HCT116 (cell line): ENCODE results near the gene PXK. TPM values are rescaled to one million over a fixed set of nuclear protein-coding genes. Genes with fewer than 3 reads are reported as not detected.

ENCODE experiments used
- ATAC-seq: fragments of 200-7000 bp; cut with Tn5 transposase; 2 replicates; pipeline ENCODE4 v1.9.1; 2020; ENCODE audit warnings: mild to moderate bottlenecking, moderate library complexity
- BruUV-seq: library from RNA; stranded (reverse); fragments of 400-500 nt; replicated peaks from 2 replicates; lab custom pipeline; 2021; lab: Mats Ljungman, UMichigan
- CTCF ChIA-PET: fragments of 300-600 bp; sonication (Branson Sonifier 250); formaldehyde crosslinking; loops from one replicate; lab custom pipeline; 2021; ENCODE audit warnings: antibody characterized with exemption; lab: Charles Lee
- POLR2A ChIA-PET: fragments of 300-600, 350-600 bp; sonication (Branson Sonifier 250); formaldehyde crosslinking; loops from one replicate; lab custom pipeline; 2021; ENCODE audit warnings: antibody characterized with exemption; lab: Charles Lee
- RAD21 ChIA-PET, 2 experiments: fragments of 300-600 bp; sonication (Branson Sonifier 250); formaldehyde crosslinking; loops; one replicate each; lab custom pipeline; 2023; ENCODE audit warnings: low total read pairs in 2 of 2; ENCODE audit not compliant: uncharacterized antibody in 2 of 2, unreplicated experiment in 2 of 2, low non-redundant PET in 1 of 2; lab: Charles Lee
- DNase-seq: peaks from one replicate; pipeline ENCODE4 v3.0.0-alpha.2; 2010; ENCODE audit warnings: low read depth, low spot score
- H2AFZ ChIP-seq: fragments of 200-600 bp; shearing (Covaris generic), sonication (generic); 2 replicates; pipeline ENCODE4 v1.6.1; 2017; ENCODE audit warnings: low read depth, mixed run types, mixed read lengths, antibody characterized with exemption, low read length; ENCODE audit not compliant: poor library complexity, severe bottlenecking
- H3K27ac ChIP-seq: 2 replicates; pipeline ENCODE4 v1.5.1; 2012; ENCODE audit warnings: low read depth, low read length
- H3K27me3 ChIP-seq: fragments of 200-600 bp; sonication (generic); 2 replicates; pipeline ENCODE4 v1.6.1; 2016; ENCODE audit warnings: mixed run types, low read length, mixed read lengths; ENCODE audit not compliant: insufficient read depth
- H3K36me3 ChIP-seq, 2 experiments: fragments of 200-500 bp in 1 of 2; fragments of 200-600 bp in 1 of 2; sonication (Bioruptor generic) in 1 of 2; sonication (generic) in 1 of 2; 2 replicates each; pipeline versions ENCODE4 v1.5.1 to v1.6.1; 2014 to 2016; ENCODE audit warnings: low read length in 2 of 2, inconsistent platforms in 1 of 2, mixed read lengths in 1 of 2, mixed run types in 1 of 2; ENCODE audit not compliant: insufficient read depth in 2 of 2, control insufficient read depth in 1 of 2
- H3K4me1 ChIP-seq, 2 experiments: fragments of 200-600 bp in 1 of 2; sonication (generic) in 1 of 2; 2 replicates each; pipeline versions ENCODE4 v1.5.1 to v1.6.1; 2012 to 2017; ENCODE audit warnings: low read length in 2 of 2, inconsistent platforms in 1 of 2, mild to moderate bottlenecking in 1 of 2, mixed read lengths in 1 of 2, mixed run types in 1 of 2, moderate library complexity in 1 of 2; ENCODE audit not compliant: insufficient read depth in 2 of 2, control insufficient read depth in 1 of 2
- H3K4me2 ChIP-seq: fragments of 200-600 bp; sonication (generic); 2 replicates; pipeline ENCODE4 v1.6.1; 2017; ENCODE audit warnings: mixed run types, low read length, mixed read lengths
- H3K4me3 ChIP-seq, 2 experiments: fragments of 200-600 bp in 1 of 2; sonication (generic) in 1 of 2; replicated peaks in 1 of 2; 2 replicates each; pipeline ENCODE4 v1.5.1; 2011 to 2016; ENCODE audit warnings: low read length in 2 of 2, control low read depth in 1 of 2, low read depth in 1 of 2, mild to moderate bottlenecking in 1 of 2, mixed read lengths in 1 of 2, mixed run types in 1 of 2
- H3K79me2 ChIP-seq: fragments of 200-600 bp; sonication (generic); 2 replicates; pipeline ENCODE4 v1.6.1; 2017; ENCODE audit warnings: mild to moderate bottlenecking, mixed run types, low read length, moderate library complexity, mixed read lengths; ENCODE audit not compliant: insufficient read depth
- H3K9ac ChIP-seq: fragments of 200-600 bp; sonication (generic); 2 replicates; pipeline ENCODE4 v1.6.1; 2016; ENCODE audit warnings: low read length, mixed read lengths
- H3K9me2 ChIP-seq: fragments of 200-600 bp; sonication (generic), shearing (Covaris generic); 2 replicates; pipeline ENCODE4 v1.6.1; 2017; ENCODE audit warnings: mixed run types, mild to moderate bottlenecking, moderate library complexity; ENCODE audit not compliant: insufficient read depth
- H3K9me3 ChIP-seq, 2 experiments: fragments of 200-500 bp in 1 of 2; fragments of 200-600 bp in 1 of 2; sonication (Bioruptor generic) in 1 of 2; sonication (generic) in 1 of 2; 2 replicates each; pipeline ENCODE4 v1.6.1; 2014 to 2017; ENCODE audit warnings: low read length in 2 of 2, mixed read lengths in 2 of 2, inconsistent platforms in 1 of 2, low read depth in 1 of 2, mild to moderate bottlenecking in 1 of 2, mixed run types in 1 of 2, moderate library complexity in 1 of 2; ENCODE audit not compliant: control insufficient read depth in 1 of 2, insufficient read depth in 1 of 2
- H4K20me1 ChIP-seq: fragments of 200-600 bp; sonication (generic), shearing (Covaris generic); 2 replicates; pipeline ENCODE4 v1.6.1; 2017; ENCODE audit warnings: mixed run types, mild to moderate bottlenecking, moderate library complexity; ENCODE audit not compliant: insufficient read depth
- ELF1 ChIP-seq: IDR thresholded peaks from 2 replicates; pipeline ENCODE4 v1.6.1; 2012; ENCODE audit warnings: low read depth, borderline replicate concordance
- EZH2 ChIP-seq: fragments of 200-600 bp; sonication (generic); IDR thresholded peaks from 2 replicates; pipeline ENCODE4 v1.6.1; 2017; ENCODE audit warnings: antibody characterized with exemption, mixed run types
- FOSL1 ChIP-seq: IDR thresholded peaks from 2 replicates; pipeline ENCODE4 v1.6.1; 2012; ENCODE audit warnings: low read depth
- JUND ChIP-seq: IDR thresholded peaks from 2 replicates; pipeline ENCODE4 v1.6.1; 2012
- POLR2A ChIP-seq: IDR thresholded peaks from 2 replicates; pipeline ENCODE4 v1.7.0; 2011; ENCODE audit warnings: borderline replicate concordance; ENCODE audit not compliant: insufficient read depth, insufficient read length; ENCODE audit errors: extremely low read depth
- RAD21 ChIP-seq: IDR thresholded peaks from 2 replicates; pipeline ENCODE4 v1.6.1; 2012; ENCODE audit warnings: low read depth, mild to moderate bottlenecking
- SIN3A ChIP-seq: IDR thresholded peaks from 2 replicates; pipeline ENCODE4 v1.6.1; 2012; ENCODE audit warnings: low read depth
- SP1 ChIP-seq: IDR thresholded peaks from 2 replicates; pipeline ENCODE4 v1.6.1; 2012; ENCODE audit warnings: low read depth
- SRF ChIP-seq: IDR thresholded peaks from 2 replicates; pipeline ENCODE4 v1.6.1; 2012; ENCODE audit warnings: low read depth
- ZNF274 ChIP-seq: fragments of 200-500 bp; sonication (Bioruptor generic); IDR thresholded peaks from 2 replicates; pipeline ENCODE4 v1.6.1; 2014; ENCODE audit warnings: mild to moderate bottlenecking, low read depth, low read length, inconsistent platforms
- intact Hi-C: fragments of 100-400 bp; cut with micrococcal nuclease; formaldehyde crosslinking; loops from 2 replicates; pipeline ENCODE4 v1.10.0; 2022
- total RNA-seq: library from RNA; stranded (reverse); gene quantifications from one replicate; pipeline ENCODE4 v1.2.1, GENCODE V29; 2021; ENCODE audit not compliant: unreplicated experiment
- TF ChIP-seq, protein P1 (sequence below): IDR thresholded peaks from 2 replicates; pipeline ENCODE4 v1.6.1; 2012
- TF ChIP-seq, protein P2 (sequence below): IDR thresholded peaks from 2 replicates; pipeline ENCODE4 v1.6.1; 2012; ENCODE audit warnings: low read depth
- TF ChIP-seq, protein P3 (sequence below), 3 experiments: fragments of 200-600 bp in 1 of 3; sonication (generic) in 1 of 3; IDR thresholded peaks in 2 of 3; conservative IDR thresholded peaks in 1 of 3; 2 replicates each; pipeline ENCODE4 v1.5.1; 2012 to 2017; ENCODE audit warnings: low read depth in 2 of 3, low read length in 2 of 3, antibody characterized with exemption in 1 of 3, borderline replicate concordance in 1 of 3, control low read depth in 1 of 3, mild to moderate bottlenecking in 1 of 3, mixed read lengths in 1 of 3, mixed run types in 1 of 3, moderate library complexity in 1 of 3; ENCODE audit not compliant: insufficient read depth in 1 of 3

Gene PXK
- total RNA-seq, 1 experiment from 2014 or later: 10.2 TPM

DNA sequence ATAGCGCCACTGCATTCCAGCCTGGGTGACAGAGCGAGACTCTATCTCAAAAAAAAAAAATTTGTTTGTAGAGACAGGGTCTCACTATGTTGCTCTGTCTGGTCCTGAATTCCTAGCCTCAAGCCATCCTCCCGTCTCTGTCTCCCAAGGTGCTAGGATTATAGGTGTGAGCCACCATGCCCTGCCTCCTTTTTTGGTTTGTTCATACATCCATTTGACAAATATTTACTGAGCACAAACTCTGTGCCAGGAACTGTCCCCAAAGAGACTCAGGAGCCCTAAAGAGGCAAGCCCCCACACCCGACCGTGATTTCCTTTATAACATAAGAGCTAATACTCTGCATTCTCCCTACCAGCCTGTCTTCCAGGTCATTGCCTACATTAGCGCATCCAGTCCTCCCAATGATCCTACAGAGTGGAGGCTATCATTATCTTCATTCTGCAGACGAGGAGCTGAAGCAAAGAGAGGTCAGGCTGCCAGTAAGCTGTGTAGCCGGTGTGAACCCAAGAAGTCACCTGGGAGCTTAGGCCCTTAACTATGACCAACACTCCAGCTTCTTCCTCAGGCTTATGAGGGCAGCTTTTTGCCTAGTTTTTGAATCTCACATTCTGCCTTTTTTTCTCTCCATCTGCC is 6.3 kb upstream of the PXK start:
- Histone ChIP-seq H3K4me1 (no peaks in the 10 kb centered on the region), H3K9ac (no peak overlapping the region), H3K27ac (no peak overlapping the region), H3K9me2 (no peaks in the 10 kb centered on the region), H3K27me3 (no peaks in the 10 kb centered on the region), H3K9me3 (no peaks in the 10 kb centered on the region), H3K36me3 (no peaks in the 10 kb centered on the region), H4K20me1 (no peaks in the 10 kb centered on the region), H3K79me2 (no peaks in the 10 kb centered on the region), H3K4me2 (no peak overlapping the region), H2AFZ (no peak overlapping the region), H3K4me3 (no peak overlapping the region)
- ATAC-seq (no peak), DNase-seq (no peak)
- intact Hi-C loops: no loop called here
- ChIA-PET RAD21 (no interaction called here), CTCF (interaction anchor here (1.2 to 1.3 kb wide), 2 partner anchors 10 to 20 kb away, joined by 3 read pairs; partner anchors contain the start of genes HTD2 and RPP14), POLR2A (no interaction called here)
- no peak for TF ChIP-seq RAD21
- no peak for TF ChIP-seq SIN3A
- no peak for TF ChIP-seq EZH2
- TF ChIP-seq, protein P1, sequence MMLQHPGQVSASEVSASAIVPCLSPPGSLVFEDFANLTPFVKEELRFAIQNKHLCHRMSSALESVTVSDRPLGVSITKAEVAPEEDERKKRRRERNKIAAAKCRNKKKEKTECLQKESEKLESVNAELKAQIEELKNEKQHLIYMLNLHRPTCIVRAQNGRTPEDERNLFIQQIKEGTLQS: no peak
- no peak for TF ChIP-seq ELF1
- BruUV-seq: no TSS peak

DNA sequence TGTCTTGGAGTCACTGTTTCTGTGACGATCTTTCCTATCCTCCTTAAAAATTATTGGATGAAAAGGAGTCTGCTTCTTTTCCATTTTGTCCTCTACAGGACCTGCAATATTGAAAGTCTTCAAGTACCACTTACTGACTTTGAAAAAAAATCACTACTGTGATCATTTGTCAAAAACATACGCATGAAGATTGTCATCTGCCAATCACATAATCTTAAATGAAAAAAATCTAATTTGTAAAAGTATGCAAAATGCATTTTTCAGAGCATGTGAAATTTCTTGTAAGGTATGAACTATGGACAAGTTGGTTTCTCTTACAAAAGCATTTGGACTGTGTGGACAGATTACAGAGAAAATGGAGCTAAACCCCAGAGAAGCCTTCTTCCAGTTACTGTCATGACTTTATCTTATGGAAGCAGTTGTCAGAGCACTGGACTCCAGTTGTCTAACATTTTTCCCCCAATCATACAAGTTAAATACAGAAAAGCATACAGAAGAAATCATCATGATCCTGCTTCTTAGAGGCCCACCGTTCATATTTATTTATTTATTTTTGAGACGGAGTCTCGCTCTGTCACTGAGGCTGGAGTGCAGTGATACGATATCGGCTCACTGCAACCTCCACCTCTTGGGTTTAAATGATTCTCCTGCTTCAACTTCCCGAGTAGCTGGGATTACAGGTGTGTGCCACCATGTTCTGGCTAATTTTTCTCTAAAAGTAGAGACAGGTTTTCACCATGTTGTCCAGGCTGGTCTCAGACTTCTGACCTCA is 3.4 kb upstream of the PXK start:
- H3K27ac ChIP-seq: no peak overlapping the region
- H3K79me2 ChIP-seq: no peaks in the 10 kb centered on the region
- H3K36me3 ChIP-seq: no peaks in the 10 kb centered on the region
- H3K4me2 ChIP-seq: no peak overlapping the region
- POLR2A ChIA-PET: no interaction called here
- CTCF ChIA-PET: no interaction called here
- intact Hi-C loops: no loop called here
- DNase-seq: no peak
- no peak overlapping the region for H3K9ac ChIP-seq
- TF ChIP-seq, protein P2, sequence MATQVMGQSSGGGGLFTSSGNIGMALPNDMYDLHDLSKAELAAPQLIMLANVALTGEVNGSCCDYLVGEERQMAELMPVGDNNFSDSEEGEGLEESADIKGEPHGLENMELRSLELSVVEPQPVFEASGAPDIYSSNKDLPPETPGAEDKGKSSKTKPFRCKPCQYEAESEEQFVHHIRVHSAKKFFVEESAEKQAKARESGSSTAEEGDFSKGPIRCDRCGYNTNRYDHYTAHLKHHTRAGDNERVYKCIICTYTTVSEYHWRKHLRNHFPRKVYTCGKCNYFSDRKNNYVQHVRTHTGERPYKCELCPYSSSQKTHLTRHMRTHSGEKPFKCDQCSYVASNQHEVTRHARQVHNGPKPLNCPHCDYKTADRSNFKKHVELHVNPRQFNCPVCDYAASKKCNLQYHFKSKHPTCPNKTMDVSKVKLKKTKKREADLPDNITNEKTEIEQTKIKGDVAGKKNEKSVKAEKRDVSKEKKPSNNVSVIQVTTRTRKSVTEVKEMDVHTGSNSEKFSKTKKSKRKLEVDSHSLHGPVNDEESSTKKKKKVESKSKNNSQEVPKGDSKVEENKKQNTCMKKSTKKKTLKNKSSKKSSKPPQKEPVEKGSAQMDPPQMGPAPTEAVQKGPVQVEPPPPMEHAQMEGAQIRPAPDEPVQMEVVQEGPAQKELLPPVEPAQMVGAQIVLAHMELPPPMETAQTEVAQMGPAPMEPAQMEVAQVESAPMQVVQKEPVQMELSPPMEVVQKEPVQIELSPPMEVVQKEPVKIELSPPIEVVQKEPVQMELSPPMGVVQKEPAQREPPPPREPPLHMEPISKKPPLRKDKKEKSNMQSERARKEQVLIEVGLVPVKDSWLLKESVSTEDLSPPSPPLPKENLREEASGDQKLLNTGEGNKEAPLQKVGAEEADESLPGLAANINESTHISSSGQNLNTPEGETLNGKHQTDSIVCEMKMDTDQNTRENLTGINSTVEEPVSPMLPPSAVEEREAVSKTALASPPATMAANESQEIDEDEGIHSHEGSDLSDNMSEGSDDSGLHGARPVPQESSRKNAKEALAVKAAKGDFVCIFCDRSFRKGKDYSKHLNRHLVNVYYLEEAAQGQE: no peak
- TF ChIP-seq FOSL1 (no peak), SRF (no peak), POLR2A (no peak), ZNF274 (no peak), JUND (no peak), SP1 (no peak)
- TF ChIP-seq, protein P3, sequence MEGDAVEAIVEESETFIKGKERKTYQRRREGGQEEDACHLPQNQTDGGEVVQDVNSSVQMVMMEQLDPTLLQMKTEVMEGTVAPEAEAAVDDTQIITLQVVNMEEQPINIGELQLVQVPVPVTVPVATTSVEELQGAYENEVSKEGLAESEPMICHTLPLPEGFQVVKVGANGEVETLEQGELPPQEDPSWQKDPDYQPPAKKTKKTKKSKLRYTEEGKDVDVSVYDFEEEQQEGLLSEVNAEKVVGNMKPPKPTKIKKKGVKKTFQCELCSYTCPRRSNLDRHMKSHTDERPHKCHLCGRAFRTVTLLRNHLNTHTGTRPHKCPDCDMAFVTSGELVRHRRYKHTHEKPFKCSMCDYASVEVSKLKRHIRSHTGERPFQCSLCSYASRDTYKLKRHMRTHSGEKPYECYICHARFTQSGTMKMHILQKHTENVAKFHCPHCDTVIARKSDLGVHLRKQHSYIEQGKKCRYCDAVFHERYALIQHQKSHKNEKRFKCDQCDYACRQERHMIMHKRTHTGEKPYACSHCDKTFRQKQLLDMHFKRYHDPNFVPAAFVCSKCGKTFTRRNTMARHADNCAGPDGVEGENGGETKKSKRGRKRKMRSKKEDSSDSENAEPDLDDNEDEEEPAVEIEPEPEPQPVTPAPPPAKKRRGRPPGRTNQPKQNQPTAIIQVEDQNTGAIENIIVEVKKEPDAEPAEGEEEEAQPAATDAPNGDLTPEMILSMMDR (IDR thresholded peaks at IDR 0.05 in 2 of 3, conservative IDR thresholded peaks at IDR 0.05 in 1 of 3; ENCODE audit: borderline replicate concordance in 1 of 3, insufficient read depth in 1 of 3, low read depth in 2 of 3, low read length in 2 of 3): no peak
- TF ChIP-seq, all 23 proteins: peak for 0
- Histone ChIP-seq H3K4me3 (no peak overlapping the region), H3K27me3 (no peaks in the 10 kb centered on the region), H3K9me3 (no peaks in the 10 kb centered on the region), H2AFZ (no peak overlapping the region), H3K9me2 (no peaks in the 10 kb centered on the region), H3K4me1 (peaks cover 11 to 20% of the 10 kb centered on the region in 2 experiments; a peak in 3 of 4 replicates), H4K20me1 (no peaks in the 10 kb centered on the region)
- RAD21 ChIA-PET: no interaction called here
- no TSS peak for BruUV-seq
- ATAC-seq: no peak
